Panc1 (cell line): ENCODE results near the gene TEKT4. TPM values are rescaled to one million over a fixed set of nuclear protein-coding genes. Genes with fewer than 3 reads are reported as not detected.
"Not testable (repeated sequence)": the region's sequence is repeated elsewhere in the genome, so short reads cannot be mapped to it uniquely, and the experiment has no call there.

ENCODE experiments used
- ATAC-seq: fragments of 200-7000 bp; cut with Tn5 transposase; 2 replicates; pipeline ENCODE4 v1.9.1; 2020; ENCODE audit warnings: mild to moderate bottlenecking, moderate library complexity
- Bru-seq: library from RNA; stranded (reverse); fragments of 400-500 nt; gene quantifications from one replicate; lab custom pipeline; 2021; lab: Mats Ljungman, UMichigan
- BruChase-seq, 2 experiments: library from RNA; stranded (reverse); fragments of 400-500 nt; gene quantifications; one replicate each; lab custom pipeline; 2021; lab: Mats Ljungman, UMichigan
- BruUV-seq: library from RNA; stranded (reverse); fragments of 400-500 nt; replicated peaks from 2 replicates; lab custom pipeline; 2021; lab: Mats Ljungman, UMichigan
- CTCF ChIA-PET: fragments of 300-600 bp; sonication (Branson Sonifier 250); formaldehyde crosslinking; loops from one replicate; lab custom pipeline; 2022; ENCODE audit warnings: antibody characterized with exemption; lab: Charles Lee
- POLR2A ChIA-PET: fragments of 300-600 bp; sonication (Branson Sonifier 250); formaldehyde crosslinking; loops from one replicate; lab custom pipeline; 2022; ENCODE audit warnings: antibody characterized with exemption; lab: Charles Lee
- DNase-seq: peaks from one replicate; pipeline ENCODE4 v3.0.0-alpha.2; 2010; ENCODE audit warnings: low read depth, low spot score
- H3K27ac ChIP-seq: 2 replicates; pipeline ENCODE4 v1.5.1; 2011; ENCODE audit warnings: mild to moderate bottlenecking, low read length, inconsistent platforms
- H3K27me3 ChIP-seq: fragments of 200-500 bp; sonication (Bioruptor generic); 2 replicates; pipeline ENCODE4 v1.6.0; 2014; ENCODE audit warnings: low read length, inconsistent platforms; ENCODE audit not compliant: control insufficient read depth, insufficient read depth
- H3K36me3 ChIP-seq: fragments of 200-500 bp; sonication (Bioruptor generic); 2 replicates; pipeline ENCODE4 v1.5.1; 2014; ENCODE audit warnings: inconsistent platforms, mild to moderate bottlenecking, low read length, moderate library complexity; ENCODE audit not compliant: control insufficient read depth, insufficient read depth
- H3K4me1 ChIP-seq: 2 replicates; pipeline ENCODE4 v1.5.1; 2011; ENCODE audit warnings: inconsistent platforms, mild to moderate bottlenecking, low read length, moderate library complexity; ENCODE audit not compliant: control insufficient read depth, insufficient read depth
- H3K4me3 ChIP-seq, 2 experiments: 2 replicates each; pipeline ENCODE4 v1.5.1; 2011 to 2012; ENCODE audit warnings: low read depth in 2 of 2, low read length in 2 of 2, mild to moderate bottlenecking in 2 of 2, inconsistent platforms in 1 of 2, moderate library complexity in 1 of 2
- H3K9me3 ChIP-seq: fragments of 200-500 bp; sonication (Bioruptor generic); 2 replicates; pipeline ENCODE4 v1.5.1; 2014; ENCODE audit warnings: low read depth, mild to moderate bottlenecking, inconsistent platforms, low read length, moderate library complexity; ENCODE audit not compliant: control insufficient read depth, insufficient read depth
- POLR2AphosphoS5 ChIP-seq: IDR thresholded peaks from 2 replicates; pipeline ENCODE4 v1.6.1; 2012; ENCODE audit warnings: mild to moderate bottlenecking, low read depth, low read length, moderate library complexity
- SIN3A ChIP-seq: IDR thresholded peaks from 2 replicates; pipeline ENCODE4 v1.6.1; 2012; ENCODE audit warnings: low read depth, mild to moderate bottlenecking, low read length, moderate library complexity, borderline replicate concordance; ENCODE audit not compliant: insufficient read depth
- TCF7L2 ChIP-seq: IDR thresholded peaks from 2 replicates; pipeline ENCODE4 v1.6.1; 2011; ENCODE audit warnings: mild to moderate bottlenecking, low read depth, low read length, inconsistent platforms
- in situ Hi-C: cut with HindIII; loops from 2 replicates; pipeline ENCODE4 v1.10.0; 2016; ENCODE audit warnings: low sequenced_read_pairs, low pct_unique_long_range_greater_than_20kb
- intact Hi-C: fragments of 100-400 bp; cut with micrococcal nuclease; formaldehyde crosslinking; loops from one replicate; pipeline ENCODE4 v1.10.0; 2022; ENCODE audit not compliant: unreplicated experiment
- long read RNA-seq: library from polyadenylated mRNA; unstranded; transcript quantifications from one replicate; pipeline ENCODE4 v2.0.0, GENCODE V29; 2021; ENCODE audit not compliant: unreplicated experiment
- polyA plus RNA-seq: library from polyadenylated mRNA; unstranded; fragments of >200 nt; gene quantifications from one replicate; pipeline ENCODE4 v1.2.1, GENCODE V29; 2012; ENCODE audit warnings: missing spikeins; ENCODE audit not compliant: insufficient read length
- total RNA-seq: library from RNA; stranded (reverse); gene quantifications from one replicate; pipeline ENCODE4 v1.2.1, GENCODE V29; 2021; ENCODE audit not compliant: unreplicated experiment
- TF ChIP-seq, protein P1 (sequence below): fragments of 450-650 bp; IDR thresholded peaks from 2 replicates; pipeline ENCODE4 v1.5.1; 2017; ENCODE audit warnings: mild to moderate bottlenecking
- TF ChIP-seq, protein P2 (sequence below), 2 experiments: IDR thresholded peaks; 2 replicates each; pipeline ENCODE4 v1.6.1; 2011 to 2012; ENCODE audit warnings: low read depth in 2 of 2, control low read depth in 1 of 2, low read length in 1 of 2, mild to moderate bottlenecking in 1 of 2, moderate library complexity in 1 of 2; ENCODE audit not compliant: insufficient read depth in 1 of 2

Gene TEKT4, protein sequence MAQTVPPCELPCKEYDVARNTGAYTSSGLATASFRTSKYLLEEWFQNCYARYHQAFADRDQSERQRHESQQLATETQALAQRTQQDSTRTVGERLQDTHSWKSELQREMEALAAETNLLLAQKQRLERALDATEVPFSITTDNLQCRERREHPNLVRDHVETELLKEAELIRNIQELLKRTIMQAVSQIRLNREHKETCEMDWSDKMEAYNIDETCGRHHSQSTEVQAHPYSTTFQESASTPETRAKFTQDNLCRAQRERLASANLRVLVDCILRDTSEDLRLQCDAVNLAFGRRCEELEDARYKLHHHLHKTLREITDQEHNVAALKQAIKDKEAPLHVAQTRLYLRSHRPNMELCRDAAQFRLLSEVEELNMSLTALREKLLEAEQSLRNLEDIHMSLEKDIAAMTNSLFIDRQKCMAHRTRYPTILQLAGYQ
- total RNA-seq (0.26 TPM), Bru-seq, nascent RNA (not detected), BruChase-seq, experiment 1, labeled RNA remaining after a 2-hour chase (not detected), BruChase-seq, experiment 2, labeled RNA remaining after a 6-hour chase (not detected)
- polyA plus RNA-seq = 1.8 TPM
- long read RNA-seq = 0 reads

DNA sequence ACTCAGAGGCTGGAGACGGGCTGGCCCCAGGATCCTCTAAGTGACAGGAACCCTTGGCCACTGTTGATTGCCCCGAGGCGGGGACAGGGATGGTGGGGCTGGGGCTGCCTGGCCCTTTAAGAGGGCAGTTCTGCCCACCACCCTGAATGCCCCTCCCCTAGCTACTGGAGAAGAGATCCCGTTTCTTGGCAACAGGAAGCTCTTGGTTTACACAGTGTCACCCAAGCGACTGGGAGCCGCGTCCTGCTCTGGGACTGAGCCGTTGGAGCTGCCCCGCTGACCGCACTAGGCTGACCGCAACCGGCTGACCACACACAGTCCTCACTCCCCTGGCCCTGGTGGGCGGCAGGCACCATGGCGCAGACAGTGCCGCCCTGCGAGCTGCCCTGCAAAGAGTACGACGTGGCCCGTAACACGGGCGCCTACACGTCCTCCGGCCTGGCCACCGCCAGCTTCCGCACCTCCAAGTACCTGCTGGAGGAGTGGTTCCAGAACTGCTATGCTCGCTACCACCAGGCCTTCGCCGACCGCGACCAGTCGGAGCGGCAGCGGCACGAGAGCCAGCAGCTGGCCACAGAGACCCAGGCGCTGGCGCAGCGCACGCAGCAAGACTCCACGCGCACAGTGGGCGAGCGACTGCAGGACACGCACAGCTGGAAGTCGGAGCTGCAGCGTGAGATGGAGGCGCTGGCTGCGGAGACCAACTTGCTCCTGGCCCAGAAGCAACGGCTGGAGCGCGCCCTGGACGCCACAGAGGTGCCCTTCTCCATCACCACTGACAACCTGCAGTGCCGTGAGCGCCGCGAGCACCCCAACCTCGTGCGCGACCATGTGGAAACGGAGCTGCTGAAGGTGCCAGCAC lies at the start of gene TEKT4:
TSS of gene TEKT4 (plus strand) at position 205 of the 862 bp plus-strand sequence. CDS start at position 355, 150 bp downstream.
- Histone ChIP-seq H3K4me3 (no peak within 1 kb of the TSS), H3K27me3 (no peaks in the 10 kb centered on the region), H3K36me3 (no peaks in the 10 kb centered on the region), H3K9me3 (no peaks in the 10 kb centered on the region), H3K27ac (no peak within 1 kb of the TSS), H3K4me1 (no peaks in the 10 kb centered on the region)
- BruUV-seq = no TSS peak
- CTCF ChIA-PET = no interaction called here
- intact Hi-C loops = loop anchor here (5.0 kb wide), 1 partner anchor 86 kb away; no protein-coding TSS in a partner anchor
- ATAC-seq (peak; percentile 51), DNase-seq (no peak)
- in situ Hi-C loops = no loop called here
- TF ChIP-seq SIN3A = no peak
- TF ChIP-seq, protein P1, sequence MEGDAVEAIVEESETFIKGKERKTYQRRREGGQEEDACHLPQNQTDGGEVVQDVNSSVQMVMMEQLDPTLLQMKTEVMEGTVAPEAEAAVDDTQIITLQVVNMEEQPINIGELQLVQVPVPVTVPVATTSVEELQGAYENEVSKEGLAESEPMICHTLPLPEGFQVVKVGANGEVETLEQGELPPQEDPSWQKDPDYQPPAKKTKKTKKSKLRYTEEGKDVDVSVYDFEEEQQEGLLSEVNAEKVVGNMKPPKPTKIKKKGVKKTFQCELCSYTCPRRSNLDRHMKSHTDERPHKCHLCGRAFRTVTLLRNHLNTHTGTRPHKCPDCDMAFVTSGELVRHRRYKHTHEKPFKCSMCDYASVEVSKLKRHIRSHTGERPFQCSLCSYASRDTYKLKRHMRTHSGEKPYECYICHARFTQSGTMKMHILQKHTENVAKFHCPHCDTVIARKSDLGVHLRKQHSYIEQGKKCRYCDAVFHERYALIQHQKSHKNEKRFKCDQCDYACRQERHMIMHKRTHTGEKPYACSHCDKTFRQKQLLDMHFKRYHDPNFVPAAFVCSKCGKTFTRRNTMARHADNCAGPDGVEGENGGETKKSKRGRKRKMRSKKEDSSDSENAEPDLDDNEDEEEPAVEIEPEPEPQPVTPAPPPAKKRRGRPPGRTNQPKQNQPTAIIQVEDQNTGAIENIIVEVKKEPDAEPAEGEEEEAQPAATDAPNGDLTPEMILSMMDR = no peak
- no peak for TF ChIP-seq TCF7L2
- TF ChIP-seq, protein P2, sequence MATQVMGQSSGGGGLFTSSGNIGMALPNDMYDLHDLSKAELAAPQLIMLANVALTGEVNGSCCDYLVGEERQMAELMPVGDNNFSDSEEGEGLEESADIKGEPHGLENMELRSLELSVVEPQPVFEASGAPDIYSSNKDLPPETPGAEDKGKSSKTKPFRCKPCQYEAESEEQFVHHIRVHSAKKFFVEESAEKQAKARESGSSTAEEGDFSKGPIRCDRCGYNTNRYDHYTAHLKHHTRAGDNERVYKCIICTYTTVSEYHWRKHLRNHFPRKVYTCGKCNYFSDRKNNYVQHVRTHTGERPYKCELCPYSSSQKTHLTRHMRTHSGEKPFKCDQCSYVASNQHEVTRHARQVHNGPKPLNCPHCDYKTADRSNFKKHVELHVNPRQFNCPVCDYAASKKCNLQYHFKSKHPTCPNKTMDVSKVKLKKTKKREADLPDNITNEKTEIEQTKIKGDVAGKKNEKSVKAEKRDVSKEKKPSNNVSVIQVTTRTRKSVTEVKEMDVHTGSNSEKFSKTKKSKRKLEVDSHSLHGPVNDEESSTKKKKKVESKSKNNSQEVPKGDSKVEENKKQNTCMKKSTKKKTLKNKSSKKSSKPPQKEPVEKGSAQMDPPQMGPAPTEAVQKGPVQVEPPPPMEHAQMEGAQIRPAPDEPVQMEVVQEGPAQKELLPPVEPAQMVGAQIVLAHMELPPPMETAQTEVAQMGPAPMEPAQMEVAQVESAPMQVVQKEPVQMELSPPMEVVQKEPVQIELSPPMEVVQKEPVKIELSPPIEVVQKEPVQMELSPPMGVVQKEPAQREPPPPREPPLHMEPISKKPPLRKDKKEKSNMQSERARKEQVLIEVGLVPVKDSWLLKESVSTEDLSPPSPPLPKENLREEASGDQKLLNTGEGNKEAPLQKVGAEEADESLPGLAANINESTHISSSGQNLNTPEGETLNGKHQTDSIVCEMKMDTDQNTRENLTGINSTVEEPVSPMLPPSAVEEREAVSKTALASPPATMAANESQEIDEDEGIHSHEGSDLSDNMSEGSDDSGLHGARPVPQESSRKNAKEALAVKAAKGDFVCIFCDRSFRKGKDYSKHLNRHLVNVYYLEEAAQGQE (IDR thresholded peaks at IDR 0.05; ENCODE audit: insufficient read depth in 1 of 2, low read depth in 2 of 2, low read length in 1 of 2) = no peak
- TF ChIP-seq POLR2AphosphoS5 = no peak
- POLR2A ChIA-PET = no interaction called here

DNA sequence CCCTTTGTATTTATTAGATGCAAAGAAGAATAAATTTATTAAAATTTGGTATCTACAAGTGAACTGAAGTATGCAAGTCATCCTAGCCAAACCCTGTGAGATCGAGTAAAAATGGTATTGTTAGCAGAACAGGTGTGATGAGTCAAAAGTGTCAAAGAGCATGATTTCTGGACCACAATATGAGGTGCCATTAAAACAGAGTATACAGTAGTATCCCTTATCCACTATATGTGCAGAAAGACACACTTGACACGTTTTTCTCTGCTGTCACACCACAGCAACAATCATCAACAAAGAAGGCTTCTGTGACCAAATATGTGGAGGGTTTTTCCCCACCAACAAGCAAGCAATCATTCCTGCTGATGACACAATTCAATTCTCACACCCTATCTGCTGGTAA lies 32.0 kb upstream of the TEKT4 start:
- H3K27me3 ChIP-seq, CTCF ChIA-PET, H3K36me3 ChIP-seq, ATAC-seq, H3K4me1 ChIP-seq, BruUV-seq, POLR2A ChIA-PET, DNase-seq, H3K4me3 ChIP-seq, intact Hi-C loops, H3K27ac ChIP-seq, H3K9me3 ChIP-seq, in situ Hi-C loops: not testable (repeated sequence)

DNA sequence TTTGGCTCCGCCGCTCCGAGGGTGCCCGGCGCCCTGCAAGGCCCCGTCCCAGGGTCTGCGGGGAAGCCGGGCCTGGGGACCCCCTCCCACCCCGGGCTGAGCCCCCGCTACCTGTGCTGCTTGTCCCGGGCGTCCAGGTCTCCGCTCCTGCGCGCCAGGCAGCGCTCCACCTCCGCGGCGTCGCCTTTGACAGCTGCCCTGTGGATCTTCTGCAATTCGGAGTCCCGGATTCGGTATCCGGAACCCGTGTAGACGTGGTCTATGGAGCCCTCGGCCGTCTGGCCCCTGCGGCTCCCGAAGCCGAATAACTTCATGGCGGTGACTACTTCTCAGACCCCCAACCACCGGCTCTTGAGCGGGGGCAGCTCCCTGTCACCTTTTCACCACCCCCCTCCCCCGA lies 14.4 kb upstream of the TEKT4 start:
- in situ Hi-C loops, ATAC-seq, CTCF ChIA-PET, H3K27me3 ChIP-seq, POLR2A ChIA-PET, H3K4me1 ChIP-seq, H3K9me3 ChIP-seq, H3K36me3 ChIP-seq, intact Hi-C loops, H3K27ac ChIP-seq, BruUV-seq, DNase-seq: not testable (repeated sequence)
- peak overlapping the region in 1 of 2 experiments; percentile 26; a peak in 1 of 4 replicates for H3K4me3 ChIP-seq
